Activated naive CD8-positive, alpha-beta T cell treated with anti-CD3 and anti-CD28 coated beads, Interleukin-2, amount 10 ng/mL, durations not matched to agents 7 days and 5 days (primary cell): Measurements from ENCODE around the gene AEBP1. TPM values are rescaled to one million over a fixed set of nuclear protein-coding genes. Genes with fewer than 3 reads are reported as not detected.

ENCODE experiments used
- ATAC-seq: fragments of 150-1000 bp; cut with Tn5 transposase; one replicate; pipeline ENCODE4 v1.10.0; 2021; ENCODE audit warnings: low read depth, moderate library complexity
- POLR2A ChIA-PET: fragments of 350-600 bp; sonication (Branson Sonifier 250); formaldehyde crosslinking; loops from one replicate; lab custom pipeline; 2021; ENCODE audit warnings: antibody characterized with exemption; lab: Charles Lee
- DNase-seq: peaks from one replicate; pipeline ENCODE4 v3.0.0; 2021
- H3K27ac Mint-ChIP-seq: one replicate; pipeline ENCODE4 v1.8.0; 2022; ENCODE audit warnings: mild to moderate bottlenecking, mixed read lengths
- H3K27me3 Mint-ChIP-seq: one replicate; pipeline ENCODE4 v1.8.0; 2022; ENCODE audit warnings: mild to moderate bottlenecking, moderate library complexity, mixed read lengths
- H3K36me3 Mint-ChIP-seq: one replicate; pipeline ENCODE4 v1.8.0; 2021; ENCODE audit warnings: mild to moderate bottlenecking, mixed read lengths
- H3K4me1 Mint-ChIP-seq: one replicate; pipeline ENCODE4 v1.8.0; 2021; ENCODE audit warnings: mixed read lengths
- H3K4me3 Mint-ChIP-seq: one replicate; pipeline ENCODE4 v1.8.0; 2022; ENCODE audit warnings: mild to moderate bottlenecking, moderate library complexity, mixed read lengths
- H3K9me3 Mint-ChIP-seq: one replicate; pipeline ENCODE4 v1.8.0; 2021; ENCODE audit warnings: mixed read lengths
- total RNA-seq, 2 experiments: library from RNA; stranded (reverse); gene quantifications; one replicate each; pipeline ENCODE4 v1.2.3, GENCODE V29; 2021

The AEBP1 gene
- total RNA-seq, 2 experiments from 2014 or later = 21.5 to 22.0 TPM

DNA sequence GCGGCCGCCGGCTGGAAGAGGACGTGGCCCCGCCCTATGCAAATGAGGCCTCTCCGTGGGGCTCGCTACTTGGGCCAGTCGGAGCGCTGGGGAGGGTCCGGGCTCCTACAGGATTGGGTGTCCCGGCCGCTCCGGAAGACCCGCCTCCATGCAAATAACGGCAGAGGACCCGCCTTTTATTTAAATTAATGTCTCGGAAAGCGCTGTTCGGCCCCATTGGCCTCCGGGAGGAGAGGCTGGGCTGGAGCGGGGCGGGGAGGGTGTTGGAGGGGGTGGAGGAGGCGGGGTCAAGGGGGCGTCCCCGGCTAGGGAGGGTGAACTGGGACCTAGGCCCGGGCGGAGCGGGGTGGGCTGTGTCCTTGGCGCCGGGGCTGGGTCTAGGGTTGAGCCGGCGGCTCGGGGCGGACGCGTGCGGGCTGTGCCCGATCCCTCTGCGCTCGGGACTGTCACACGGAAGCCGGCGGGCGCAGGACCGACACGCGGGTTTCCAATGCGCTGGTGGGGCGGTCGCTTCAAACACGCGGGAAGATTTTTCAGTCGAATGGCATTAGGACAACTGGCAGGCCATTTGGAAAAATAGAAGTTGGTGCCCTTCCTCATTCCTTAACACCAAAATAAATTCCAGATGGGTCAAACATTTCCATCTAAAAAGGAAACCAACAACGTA, 21.5 kb upstream of the AEBP1 start:
- Mint-ChIP-seq H3K4me3 (peak overlapping the region; percentile 92), H3K27ac (peak overlapping the region; percentile 93), H3K36me3 (peaks cover 12% of the 10 kb centered on the region), H3K27me3 (no peaks in the 10 kb centered on the region), H3K9me3 (no peaks in the 10 kb centered on the region), H3K4me1 (peaks cover 29% of the 10 kb centered on the region)
- POLR2A ChIA-PET = no interaction called here
- ATAC-seq (peak; percentile 95), DNase-seq (peak; percentile 93)

GRCh38 chr7:44083796-44084195, 20.3 kb upstream of the AEBP1 start:
- ATAC-seq = no peak
- Mint-ChIP-seq H3K4me1 (peaks cover 19% of the 10 kb centered on the region), H3K27ac (peak overlapping the region; percentile 60), H3K9me3 (no peaks in the 10 kb centered on the region), H3K36me3 (peaks cover 5% of the 10 kb centered on the region), H3K4me3 (peak overlapping the region; percentile 48), H3K27me3 (no peaks in the 10 kb centered on the region)
- POLR2A ChIA-PET = interaction anchor here (0.9 to 1.2 kb wide), 2 partner anchors 13 to 39 kb away, joined by 4 read pairs; partner anchors contain the start of gene DBNL
- DNase-seq = no peak

DNA sequence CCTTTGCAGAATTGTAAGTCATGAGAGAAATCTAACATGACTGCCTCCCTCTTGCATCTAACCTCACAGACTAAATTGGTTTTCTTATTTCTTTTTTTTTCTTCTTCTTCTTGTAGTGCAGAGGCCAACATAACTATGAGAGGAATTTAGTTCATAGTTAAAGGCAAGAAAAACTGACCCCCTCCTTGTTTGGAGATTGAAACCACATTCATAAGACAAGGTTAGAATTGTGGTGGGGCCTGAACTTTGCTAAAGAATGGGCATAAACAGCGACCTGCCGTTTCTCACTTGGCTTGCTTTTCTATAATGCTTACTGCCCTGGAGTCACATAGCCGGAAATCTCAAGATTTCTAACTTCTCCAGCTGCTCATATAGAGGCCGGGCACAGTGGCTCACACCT, 19.4 kb upstream of the AEBP1 start:
- no peak overlapping the region for H3K4me3 Mint-ChIP-seq
- DNase-seq = no peak
- POLR2A ChIA-PET = interaction anchor here (1.2 kb wide), 1 partner anchor 40 kb away, joined by 4 read pairs; the partner anchor contains the start of gene DBNL
- no peak overlapping the region for H3K27ac Mint-ChIP-seq
- no peaks in the 10 kb centered on the region for H3K9me3 Mint-ChIP-seq
- peaks cover 5% of the 10 kb centered on the region for H3K36me3 Mint-ChIP-seq
- no peaks in the 10 kb centered on the region for H3K27me3 Mint-ChIP-seq
- no peak for ATAC-seq
- H3K4me1 Mint-ChIP-seq = peaks cover 16% of the 10 kb centered on the region

DNA sequence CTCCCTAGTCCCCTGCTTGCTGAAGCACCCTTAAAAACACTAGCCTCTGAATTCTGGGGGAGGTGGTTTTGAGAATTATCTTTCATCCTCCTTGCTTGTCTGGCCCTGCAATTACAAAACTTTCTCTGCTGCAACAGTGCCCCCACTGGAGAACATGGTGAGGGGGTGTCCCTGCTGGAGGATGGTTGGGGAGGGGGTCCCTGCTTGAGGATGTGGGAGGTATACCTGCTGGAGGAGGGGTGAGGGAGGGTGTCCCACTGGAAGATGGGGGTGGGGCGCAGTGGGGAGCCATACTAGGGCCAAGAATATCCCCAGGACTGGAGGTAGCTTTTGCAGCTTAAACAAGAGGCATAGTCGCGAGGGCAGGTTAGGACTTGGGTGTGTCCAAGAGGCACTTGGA, 18.6 kb upstream of the AEBP1 start:
- Mint-ChIP-seq H3K4me1 (peaks cover 16% of the 10 kb centered on the region), H3K27ac (peak overlapping the region; percentile 36), H3K9me3 (no peaks in the 10 kb centered on the region), H3K27me3 (no peaks in the 10 kb centered on the region), H3K36me3 (peaks cover 5% of the 10 kb centered on the region), H3K4me3 (no peak overlapping the region)
- ATAC-seq (no peak), DNase-seq (no peak)
- POLR2A ChIA-PET = interaction anchor here (0.6 to 1.4 kb wide), 2 partner anchors 12 to 41 kb away, joined by 3 to 4 read pairs; no protein-coding TSS in a partner anchor

GRCh38 chr7:44086627-44087026, 17.5 kb upstream of the AEBP1 start:
- H3K27me3 Mint-ChIP-seq = no peaks in the 10 kb centered on the region
- no peak overlapping the region for H3K4me3 Mint-ChIP-seq
- H3K36me3 Mint-ChIP-seq = no peaks in the 10 kb centered on the region
- H3K27ac Mint-ChIP-seq = no peak overlapping the region
- DNase-seq = no peak
- H3K9me3 Mint-ChIP-seq = no peaks in the 10 kb centered on the region
- no peak for ATAC-seq
- POLR2A ChIA-PET = interaction anchor here (1.1 to 1.4 kb wide), 2 partner anchors 11 to 108 kb away, joined by 3 to 4 read pairs; no protein-coding TSS in a partner anchor
- H3K4me1 Mint-ChIP-seq = peaks cover 9% of the 10 kb centered on the region

DNA sequence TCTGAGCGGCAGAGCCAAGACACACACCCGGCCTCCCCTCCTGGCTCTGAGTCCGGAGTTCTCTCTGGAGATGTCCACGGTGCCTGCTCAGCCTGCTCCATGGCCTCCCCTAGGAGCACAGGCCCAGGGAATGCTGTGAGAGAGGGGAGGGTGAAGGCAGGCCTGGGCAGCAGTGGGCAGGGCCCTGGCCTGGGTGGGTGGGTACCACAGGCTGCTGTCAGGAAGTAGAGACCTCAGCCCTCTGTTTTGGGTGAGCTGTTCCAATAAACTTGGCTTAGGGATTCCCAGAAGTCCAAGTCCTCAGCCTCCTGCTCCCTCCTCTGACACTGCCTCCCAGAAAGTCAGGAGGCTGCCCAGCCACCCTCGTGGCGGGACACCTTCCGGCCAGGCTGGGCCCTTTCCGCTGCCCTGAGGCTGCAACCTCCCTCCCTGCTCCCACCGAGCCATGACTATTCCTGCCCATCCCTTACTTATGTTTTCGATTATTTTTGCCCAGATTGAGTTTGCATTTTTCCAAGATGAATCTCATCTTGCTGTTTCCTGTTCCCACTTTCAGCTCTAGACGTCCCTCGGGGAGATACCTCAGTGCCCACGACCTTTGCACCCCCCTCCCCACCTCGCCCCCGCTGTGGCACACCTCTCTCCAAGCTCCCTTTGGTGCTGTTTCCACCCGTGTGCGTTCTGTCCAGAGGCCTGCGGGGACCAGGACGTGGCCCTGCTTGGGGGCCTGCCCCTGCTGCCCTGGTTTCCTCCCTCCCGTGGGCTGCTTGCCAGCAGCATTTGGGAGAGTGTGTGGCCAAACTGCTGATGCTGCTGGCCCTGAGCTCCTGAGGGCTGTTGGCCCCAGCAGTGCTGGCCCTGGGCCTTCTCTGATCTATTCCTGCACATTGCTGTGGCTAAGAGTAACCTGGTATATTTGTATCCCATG, 16.0 kb upstream of the AEBP1 start:
- Mint-ChIP-seq H3K27ac (no peak overlapping the region), H3K9me3 (peaks cover under 1% of the 10 kb centered on the region), H3K27me3 (no peaks in the 10 kb centered on the region), H3K4me1 (peaks cover 9% of the 10 kb centered on the region), H3K4me3 (no peak overlapping the region), H3K36me3 (no peaks in the 10 kb centered on the region)
- ATAC-seq (no peak), DNase-seq (no peak)
- POLR2A ChIA-PET = interaction anchor here (1.1 kb wide), 1 partner anchor 107 kb away, joined by 3 read pairs; no protein-coding TSS in a partner anchor

DNA sequence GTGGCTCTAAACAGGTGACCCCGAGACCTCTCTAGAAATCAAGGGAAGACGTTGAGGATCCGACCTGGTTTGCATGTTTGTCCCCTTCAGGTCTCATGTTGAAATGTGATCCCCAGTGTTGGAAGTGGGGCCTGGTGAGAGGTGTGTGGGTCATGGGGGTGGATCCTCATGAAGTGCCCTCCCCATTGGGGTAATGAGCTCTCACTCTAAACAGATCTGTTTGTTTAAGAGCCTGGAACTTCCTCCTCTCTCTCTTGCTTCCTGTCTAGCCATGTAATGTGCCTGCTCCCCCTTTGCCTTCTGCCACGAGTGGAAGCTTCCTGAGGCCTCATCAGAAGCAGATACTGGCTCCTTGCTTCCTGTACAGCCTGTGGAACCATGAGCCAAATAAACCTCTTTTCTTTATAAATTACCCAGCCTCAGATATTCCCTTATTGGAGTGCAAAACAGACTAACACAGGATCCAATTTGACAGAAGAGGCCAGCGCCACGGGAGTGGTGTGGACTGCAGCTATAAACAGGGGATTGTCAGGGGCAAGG, 11.0 kb upstream of the AEBP1 start:
- POLR2A ChIA-PET = no interaction called here
- H3K4me3 Mint-ChIP-seq = no peak overlapping the region
- peaks cover 3% of the 10 kb centered on the region for H3K9me3 Mint-ChIP-seq
- no peak for DNase-seq
- no peak for ATAC-seq
- H3K27me3 Mint-ChIP-seq = no peaks in the 10 kb centered on the region
- peaks cover 27% of the 10 kb centered on the region for H3K4me1 Mint-ChIP-seq
- H3K36me3 Mint-ChIP-seq = peaks cover 3% of the 10 kb centered on the region
- peak overlapping the region; percentile 67 for H3K27ac Mint-ChIP-seq

- Mint-ChIP-seq H3K4me1 (peaks cover 31% of the 10 kb centered on the region), H3K27ac (no peak overlapping the region), H3K36me3 (peaks cover 3% of the 10 kb centered on the region), H3K9me3 (peaks cover 3% of the 10 kb centered on the region), H3K27me3 (no peaks in the 10 kb centered on the region), H3K4me3 (no peak overlapping the region)
- POLR2A ChIA-PET = no interaction called here
- ATAC-seq = no peak
- no peak for DNase-seq
These were observed 9.8 kb upstream of the AEBP1 start for GRCh38 chr7:44094365-44094764.

DNA sequence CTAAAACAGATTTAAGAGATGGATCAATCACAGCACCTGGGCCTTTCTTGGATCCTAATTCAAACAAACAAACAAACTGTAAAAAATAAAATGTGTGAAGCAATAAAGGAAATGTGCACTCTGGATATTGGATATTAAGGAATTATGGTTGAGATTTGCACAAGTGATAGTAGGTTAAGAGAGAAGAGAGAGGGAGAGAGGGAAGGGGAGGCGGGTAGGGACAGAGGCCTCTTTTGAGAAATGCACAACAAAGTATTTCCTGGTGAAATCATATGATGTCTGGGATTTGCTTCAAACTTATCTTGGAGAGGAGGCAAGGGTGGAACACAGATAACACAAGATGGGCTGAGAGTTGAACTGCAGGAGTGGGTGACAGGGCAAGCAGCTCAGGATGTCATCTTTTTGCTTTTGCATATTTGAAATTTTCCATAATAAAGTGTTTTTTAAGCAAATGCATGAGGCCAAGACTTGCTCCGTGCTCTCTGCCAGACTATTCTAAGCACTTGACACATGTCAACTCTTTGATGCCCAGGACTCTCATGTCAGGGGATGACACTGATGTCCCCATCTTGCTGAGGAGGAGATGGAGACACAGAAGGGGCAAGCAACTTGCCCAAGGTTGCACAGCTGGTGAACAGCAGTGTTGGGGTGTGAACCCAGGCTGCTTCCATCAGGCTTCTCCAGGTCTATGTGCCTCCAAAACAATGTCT, 9.1 kb upstream of the AEBP1 start:
- Mint-ChIP-seq H3K36me3 (peaks cover 3% of the 10 kb centered on the region), H3K27me3 (no peaks in the 10 kb centered on the region), H3K4me1 (peaks cover 36% of the 10 kb centered on the region), H3K9me3 (peaks cover 3% of the 10 kb centered on the region), H3K4me3 (no peak overlapping the region), H3K27ac (peak overlapping the region; percentile 62)
- POLR2A ChIA-PET = no interaction called here
- ATAC-seq = no peak
- no peak for DNase-seq

DNA sequence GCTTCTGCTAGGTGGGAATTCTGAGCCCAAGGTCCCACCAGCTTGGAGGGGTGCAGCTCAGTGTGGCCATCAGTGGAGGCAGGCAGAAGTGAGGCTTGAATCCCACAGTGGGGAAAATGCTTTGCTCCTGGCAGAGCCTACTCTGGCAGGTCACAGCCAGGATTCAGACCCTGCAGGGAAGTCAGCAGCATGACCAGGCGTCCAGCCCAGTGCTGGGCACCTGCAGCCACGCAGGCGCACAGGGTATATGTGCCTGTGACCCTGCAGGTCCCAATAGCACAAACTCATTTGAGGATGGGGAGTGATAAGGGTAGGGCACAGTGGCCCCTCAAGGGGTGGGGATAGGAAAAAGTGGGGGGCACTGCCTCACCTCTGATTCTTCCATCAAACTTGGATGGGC, 8.4 kb upstream of the AEBP1 start:
- H3K4me1 Mint-ChIP-seq = peaks cover 36% of the 10 kb centered on the region
- peaks cover 3% of the 10 kb centered on the region for H3K36me3 Mint-ChIP-seq
- no peak overlapping the region for H3K27ac Mint-ChIP-seq
- H3K9me3 Mint-ChIP-seq = peaks cover 3% of the 10 kb centered on the region
- DNase-seq (no peak), ATAC-seq (no peak)
- POLR2A ChIA-PET = no interaction called here
- H3K4me3 Mint-ChIP-seq = no peak overlapping the region
- H3K27me3 Mint-ChIP-seq = no peaks in the 10 kb centered on the region

GRCh38 chr7:44096326-44096881, 7.7 kb upstream of the AEBP1 start:
- DNase-seq = no peak
- H3K4me1 Mint-ChIP-seq = peaks cover 36% of the 10 kb centered on the region
- H3K27ac Mint-ChIP-seq = peak overlapping the region; percentile 88
- POLR2A ChIA-PET = interaction anchor here (1.1 to 1.4 kb wide), 2 partner anchors 13 to 15 kb away, joined by 4 to 5 read pairs; no protein-coding TSS in a partner anchor
- no peak overlapping the region for H3K4me3 Mint-ChIP-seq
- no peaks in the 10 kb centered on the region for H3K27me3 Mint-ChIP-seq
- peaks cover 3% of the 10 kb centered on the region for H3K9me3 Mint-ChIP-seq
- no peak for ATAC-seq
- H3K36me3 Mint-ChIP-seq = peaks cover 3% of the 10 kb centered on the region

DNA sequence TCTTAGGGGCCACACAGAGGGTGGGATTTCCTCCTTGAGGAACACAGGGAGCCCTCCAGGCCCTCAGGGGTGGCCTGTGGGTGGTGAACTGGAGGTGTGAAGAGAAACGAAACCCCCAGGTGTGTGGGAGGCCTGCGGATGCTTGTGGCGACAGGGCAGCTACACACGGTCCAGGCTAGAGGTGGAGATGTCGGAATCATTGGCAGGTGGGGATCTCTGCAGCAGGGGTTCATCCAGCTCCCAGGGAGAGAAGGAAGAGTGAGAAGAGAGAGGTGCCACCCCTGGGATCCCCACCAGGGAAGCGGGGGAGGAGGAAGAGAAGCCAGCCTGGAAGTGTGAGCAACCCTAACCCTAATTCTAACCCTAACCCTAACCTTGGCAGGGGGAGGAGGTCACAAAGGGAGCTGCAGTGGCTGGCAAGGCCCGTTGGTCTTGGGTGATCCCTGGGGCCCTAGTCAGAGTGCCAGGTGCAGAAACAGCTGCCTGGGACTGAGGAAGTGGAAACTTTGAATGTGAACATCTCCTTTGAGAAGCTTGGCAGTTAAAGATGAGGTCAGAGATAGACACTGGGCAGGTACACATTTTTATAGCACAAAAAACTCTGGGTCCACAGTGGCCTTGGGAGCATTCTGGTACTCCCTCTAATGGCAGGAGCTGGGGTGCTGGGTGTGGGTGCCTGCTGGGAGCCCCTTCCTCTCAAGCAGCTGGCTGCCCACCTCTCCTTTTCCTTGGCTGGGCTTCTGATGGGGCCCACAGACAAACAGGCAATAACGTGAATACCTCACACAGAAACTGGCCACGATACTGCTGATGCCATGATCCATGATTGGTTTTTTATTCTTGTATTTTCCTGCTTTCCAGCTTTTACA, 6.8 kb upstream of the AEBP1 start:
- peaks cover 3% of the 10 kb centered on the region for H3K9me3 Mint-ChIP-seq
- H3K4me1 Mint-ChIP-seq = peaks cover 36% of the 10 kb centered on the region
- peak overlapping the region; percentile 57 for H3K4me3 Mint-ChIP-seq
- H3K27me3 Mint-ChIP-seq = no peaks in the 10 kb centered on the region
- DNase-seq (no peak), ATAC-seq (peak; percentile 81)
- POLR2A ChIA-PET = interaction anchor here (0.9 to 1.4 kb wide), 6 partner anchors 11 to 103 kb away, joined by 3 to 5 read pairs (median 4); partner anchors contain the start of gene YKT6
- peaks cover 3% of the 10 kb centered on the region for H3K36me3 Mint-ChIP-seq
- H3K27ac Mint-ChIP-seq = peak overlapping the region; percentile 88
